Embryonic facial prominence (tissue), 1 donor: ENCODE data around the gene SYVN1.
"Not testable (repeated sequence)": the region's sequence is repeated elsewhere in the genome, so short reads cannot be mapped to it uniquely, and the experiment has no call there.

Source experiments
- DNase-seq: peaks from one replicate; pipeline ENCODE4 v3.0.0-alpha.2; 2016; ENCODE audit errors: extremely low spot score

Gene SYVN1

GRCh38 chr11:65127473-65128181 is 6.7 kb downstream of the SYVN1 start:
- no peak for DNase-seq

- no peak for DNase-seq
These were observed 7.6 kb downstream of the SYVN1 start for GRCh38 chr11:65126624-65127274.

- DNase-seq = no peak
These were observed 8.9 kb downstream of the SYVN1 start for GRCh38 chr11:65125197-65126056.

GRCh38 chr11:65124480-65125196 is 9.7 kb downstream of the SYVN1 start:
- no peak for DNase-seq

GRCh38 chr11:65121865-65122696 is 12.2 kb downstream of the SYVN1 start, which contains the start of the genes FAU and MRPL49:
TSS of gene FAU (minus strand) at chr11:65122134. CDS start at chr11:65121813, 321 bp downstream.
TSS of gene MRPL49 (plus strand) at chr11:65122321. CDS start at chr11:65122347, 26 bp downstream.
- peak; percentile 97 for DNase-seq

GRCh38 chr11:65121447-65121864 is 12.9 kb downstream of the SYVN1 start:
- DNase-seq = no peak

GRCh38 chr11:65120831-65121230 is 13.5 kb downstream of the SYVN1 start:
- DNase-seq = no peak

- no peak for DNase-seq
These were observed 14.7 kb downstream of the SYVN1 start for GRCh38 chr11:65119670-65119995.

GRCh38 chr11:65118891-65119669 is 15.2 kb downstream of the SYVN1 start:
- not testable (repeated sequence) for DNase-seq

GRCh38 chr11:65118097-65118837 is 16.1 kb downstream of the SYVN1 start:
- no peak for DNase-seq

GRCh38 chr11:65117206-65118096 is 16.9 kb downstream of the SYVN1 start, which contains the start of gene ZNHIT2:
TSS of gene ZNHIT2 (minus strand) at chr11:65117701. CDS start at chr11:65117653, 48 bp downstream.
- DNase-seq = peak; percentile 97

GRCh38 chr11:65116370-65117205 is 17.7 kb downstream of the SYVN1 start:
- DNase-seq = no peak

GRCh38 chr11:65115361-65116082 is 18.8 kb downstream of the SYVN1 start:
- no peak for DNase-seq

- no peak for DNase-seq
These were observed 19.7 kb downstream of the SYVN1 start for GRCh38 chr11:65114538-65115171.

- DNase-seq = no peak
These were observed 20.5 kb downstream of the SYVN1 start for GRCh38 chr11:65113839-65114238.

GRCh38 chr11:65113361-65113756 is 21.0 kb downstream of the SYVN1 start:
- DNase-seq = no peak
